BJ (cell line): ENCODE data around the gene MET. TPM values are rescaled to one million over a fixed set of nuclear protein-coding genes. Genes with fewer than 3 reads are reported as not detected.
"Not testable (repeated sequence)": the region's sequence is repeated elsewhere in the genome, so short reads cannot be mapped to it uniquely, and the experiment has no call there.

Source experiments
- CTCF ChIA-PET: fragments of 350-600 bp; formaldehyde crosslinking; extraction: SDS; loops from one replicate; lab custom pipeline; 2021; ENCODE audit warnings: antibody characterized with exemption, inconsistent platforms; lab: Yijun Ruan, JAX
- POLR2A ChIA-PET: fragments of 300-600 bp; sonication (Branson Sonifier 250); formaldehyde crosslinking; extraction: SDS; loops from one replicate; lab custom pipeline; 2021; ENCODE audit warnings: antibody characterized with exemption; lab: Charles Lee
- DNase-seq: peaks from one replicate; pipeline ENCODE4 v3.0.0-alpha.2; 2011; ENCODE audit warnings: low read depth
- H3K27me3 ChIP-seq: 2 replicates; pipeline ENCODE4 v1.6.0; 2011; ENCODE audit warnings: low read length; ENCODE audit not compliant: control insufficient read depth, insufficient read depth
- H3K36me3 ChIP-seq: 2 replicates; pipeline ENCODE4 v1.5.1; 2011; ENCODE audit warnings: low read length; ENCODE audit not compliant: control insufficient read depth, insufficient read depth
- H3K4me3 ChIP-seq: 2 replicates; pipeline ENCODE4 v1.5.1; 2011; ENCODE audit warnings: low read depth, mild to moderate bottlenecking, control low read depth, low read length
- polyA plus RNA-seq: library from polyadenylated mRNA; depleted of rRNA; stranded (reverse); fragments of >200 nt; gene quantifications from 2 replicates; pipeline ENCODE4 v1.2.3, GENCODE V29; 2011
- TF ChIP-seq, protein P1 (sequence below): IDR thresholded peaks from 2 replicates; pipeline ENCODE4 v1.5.1; 2011; ENCODE audit warnings: low read depth, mild to moderate bottlenecking, control low read depth, inconsistent platforms, low read length, moderate library complexity; ENCODE audit not compliant: insufficient read depth

The MET gene
- polyA plus RNA-seq, 1 experiment: 68.3 TPM

- CTCF ChIA-PET: interaction anchor here (0.8 to 1.6 kb wide), 2 partner anchors 15 to 108 kb away, joined by 3 to 4 read pairs; no protein-coding TSS in a partner anchor
- TF ChIP-seq, protein P1, sequence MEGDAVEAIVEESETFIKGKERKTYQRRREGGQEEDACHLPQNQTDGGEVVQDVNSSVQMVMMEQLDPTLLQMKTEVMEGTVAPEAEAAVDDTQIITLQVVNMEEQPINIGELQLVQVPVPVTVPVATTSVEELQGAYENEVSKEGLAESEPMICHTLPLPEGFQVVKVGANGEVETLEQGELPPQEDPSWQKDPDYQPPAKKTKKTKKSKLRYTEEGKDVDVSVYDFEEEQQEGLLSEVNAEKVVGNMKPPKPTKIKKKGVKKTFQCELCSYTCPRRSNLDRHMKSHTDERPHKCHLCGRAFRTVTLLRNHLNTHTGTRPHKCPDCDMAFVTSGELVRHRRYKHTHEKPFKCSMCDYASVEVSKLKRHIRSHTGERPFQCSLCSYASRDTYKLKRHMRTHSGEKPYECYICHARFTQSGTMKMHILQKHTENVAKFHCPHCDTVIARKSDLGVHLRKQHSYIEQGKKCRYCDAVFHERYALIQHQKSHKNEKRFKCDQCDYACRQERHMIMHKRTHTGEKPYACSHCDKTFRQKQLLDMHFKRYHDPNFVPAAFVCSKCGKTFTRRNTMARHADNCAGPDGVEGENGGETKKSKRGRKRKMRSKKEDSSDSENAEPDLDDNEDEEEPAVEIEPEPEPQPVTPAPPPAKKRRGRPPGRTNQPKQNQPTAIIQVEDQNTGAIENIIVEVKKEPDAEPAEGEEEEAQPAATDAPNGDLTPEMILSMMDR: no peak
- H3K36me3 ChIP-seq: peaks cover 3% of the 10 kb centered on the region
- POLR2A ChIA-PET: no interaction called here
- H3K4me3 ChIP-seq: no peak overlapping the region
- no peak for DNase-seq
- no peaks in the 10 kb centered on the region for H3K27me3 ChIP-seq
These were observed 68.2 kb downstream of the MET start for GRCh38 chr7:116740231-116740630.

- Histone ChIP-seq H3K4me3 (no peak overlapping the region), H3K36me3 (peaks cover 3% of the 10 kb centered on the region), H3K27me3 (no peaks in the 10 kb centered on the region)
- no peak for DNase-seq
- POLR2A ChIA-PET: interaction anchor here (0.7 kb wide), 1 partner anchor 31 kb away, joined by 8 read pairs; no protein-coding TSS in a partner anchor
- CTCF ChIA-PET: interaction anchor here (0.7 to 1.7 kb wide), 2 partner anchors 9 to 15 kb away, joined by 3 read pairs; no protein-coding TSS in a partner anchor
- TF ChIP-seq, protein P1: no peak
These were observed 68.9 kb downstream of the MET start for GRCh38 chr7:116740755-116741462.

GRCh38 chr7:116741625-116742316 lies 69.8 kb downstream of the MET start:
- ChIA-PET POLR2A (interaction anchor here (0.7 kb wide), 1 partner anchor 30 kb away, joined by 8 read pairs; no protein-coding TSS in a partner anchor), CTCF (interaction anchor here (0.7 to 1.7 kb wide), 3 partner anchors 10 to 14 kb away, joined by 3 to 4 read pairs (median 3); no protein-coding TSS in a partner anchor)
- H3K27me3 ChIP-seq: no peaks in the 10 kb centered on the region
- no peak for DNase-seq
- no peak overlapping the region for H3K4me3 ChIP-seq
- TF ChIP-seq, protein P1: no peak
- peaks cover 3% of the 10 kb centered on the region for H3K36me3 ChIP-seq

GRCh38 chr7:116742641-116743040 lies 70.6 kb downstream of the MET start:
- TF ChIP-seq, protein P1: no peak
- ChIA-PET CTCF (interaction anchor here (0.6 to 1.4 kb wide), 2 partner anchors 12 to 13 kb away, joined by 3 to 4 read pairs; no protein-coding TSS in a partner anchor), POLR2A (no interaction called here)
- H3K36me3 ChIP-seq: peaks cover 3% of the 10 kb centered on the region
- H3K27me3 ChIP-seq: no peaks in the 10 kb centered on the region
- H3K4me3 ChIP-seq: no peak overlapping the region
- no peak for DNase-seq

- CTCF ChIA-PET, H3K36me3 ChIP-seq, DNase-seq, H3K27me3 ChIP-seq, POLR2A ChIA-PET, H3K4me3 ChIP-seq: not testable (repeated sequence)
These were observed 71.8 kb downstream of the MET start for GRCh38 chr7:116743835-116744234.

GRCh38 chr7:116746388-116746787 lies 74.4 kb downstream of the MET start:
- CTCF ChIA-PET, H3K4me3 ChIP-seq, H3K27me3 ChIP-seq, H3K36me3 ChIP-seq, DNase-seq, POLR2A ChIA-PET: not testable (repeated sequence)

- H3K27me3 ChIP-seq, POLR2A ChIA-PET, DNase-seq, H3K36me3 ChIP-seq, H3K4me3 ChIP-seq, CTCF ChIA-PET: not testable (repeated sequence)
These were observed 79.1 kb downstream of the MET start for GRCh38 chr7:116751070-116751469.
